GM21390 (cell line): Measurements from ENCODE around the gene MYADM.
A peak's percentile ranks its signal among the peaks of the same experiment; 100 is the strongest.
"Not testable (repeated sequence)": the region's sequence is repeated elsewhere in the genome, so short reads cannot be mapped to it uniquely, and the experiment has no call there.

Experiments used
- ATAC-seq: cut with Tn5 transposase; IDR thresholded peaks from one replicate; pipeline ENCODE4 v1.9.1; 2021; ENCODE audit not compliant: unreplicated experiment

MYADM gene

GRCh38 chr19:53868091-53868891 lies 608 bp downstream of the MYADM start:
- ATAC-seq: no peak

GRCh38 chr19:53868892-53869804 lies 1.5 kb downstream of the MYADM start:
- peak; percentile 38 for ATAC-seq

- not testable (repeated sequence) for ATAC-seq
Observed at GRCh38 chr19:53869805-53870484, 2.3 kb downstream of the MYADM start.

- ATAC-seq: no peak
Observed at GRCh38 chr19:53870485-53870844, 2.8 kb downstream of the MYADM start.

- ATAC-seq: no peak
Observed at GRCh38 chr19:53871454-53871853, 3.8 kb downstream of the MYADM start.

GRCh38 chr19:53872762-53873161 lies 5.1 kb downstream of the MYADM start:
- no peak for ATAC-seq

GRCh38 chr19:53873773-53874605 lies 6.3 kb downstream of the MYADM start:
- no peak for ATAC-seq

- ATAC-seq: no peak
Observed at GRCh38 chr19:53874606-53874990, 6.9 kb downstream of the MYADM start.

- no peak for ATAC-seq
Observed at GRCh38 chr19:53875602-53876325, 8.1 kb downstream of the MYADM start.

GRCh38 chr19:53876651-53877224 lies 9.1 kb downstream of the MYADM start:
- ATAC-seq: no peak

GRCh38 chr19:53877361-53877766 lies 9.7 kb downstream of the MYADM start:
- no peak for ATAC-seq

- ATAC-seq: no peak
Observed at GRCh38 chr19:53878776-53879139, 11.1 kb downstream of the MYADM start.

- ATAC-seq: peak; percentile 77
Observed at GRCh38 chr19:53879140-53880081, 11.7 kb downstream of the MYADM start.

GRCh38 chr19:53880711-53881481 lies 13.2 kb downstream of the MYADM start:
- ATAC-seq: no peak

- no peak for ATAC-seq
Observed at GRCh38 chr19:53881482-53882390, 14.1 kb downstream of the MYADM start, which contains the start of gene PRKCG. Gene PRKCG (plus strand): TSS chr19:53882197. CDS start chr19:53882495, 298 bp downstream.

- no peak for ATAC-seq
Observed at GRCh38 chr19:53882391-53883050, 14.8 kb downstream of the MYADM start.
